Right forelimb (tissue), 1 donor: ENCODE results near the gene OPHN1.

ENCODE experiments used
- DNase-seq: peaks from one replicate; pipeline ENCODE4 v3.0.0-alpha.2; 2018

Gene OPHN1

DNA sequence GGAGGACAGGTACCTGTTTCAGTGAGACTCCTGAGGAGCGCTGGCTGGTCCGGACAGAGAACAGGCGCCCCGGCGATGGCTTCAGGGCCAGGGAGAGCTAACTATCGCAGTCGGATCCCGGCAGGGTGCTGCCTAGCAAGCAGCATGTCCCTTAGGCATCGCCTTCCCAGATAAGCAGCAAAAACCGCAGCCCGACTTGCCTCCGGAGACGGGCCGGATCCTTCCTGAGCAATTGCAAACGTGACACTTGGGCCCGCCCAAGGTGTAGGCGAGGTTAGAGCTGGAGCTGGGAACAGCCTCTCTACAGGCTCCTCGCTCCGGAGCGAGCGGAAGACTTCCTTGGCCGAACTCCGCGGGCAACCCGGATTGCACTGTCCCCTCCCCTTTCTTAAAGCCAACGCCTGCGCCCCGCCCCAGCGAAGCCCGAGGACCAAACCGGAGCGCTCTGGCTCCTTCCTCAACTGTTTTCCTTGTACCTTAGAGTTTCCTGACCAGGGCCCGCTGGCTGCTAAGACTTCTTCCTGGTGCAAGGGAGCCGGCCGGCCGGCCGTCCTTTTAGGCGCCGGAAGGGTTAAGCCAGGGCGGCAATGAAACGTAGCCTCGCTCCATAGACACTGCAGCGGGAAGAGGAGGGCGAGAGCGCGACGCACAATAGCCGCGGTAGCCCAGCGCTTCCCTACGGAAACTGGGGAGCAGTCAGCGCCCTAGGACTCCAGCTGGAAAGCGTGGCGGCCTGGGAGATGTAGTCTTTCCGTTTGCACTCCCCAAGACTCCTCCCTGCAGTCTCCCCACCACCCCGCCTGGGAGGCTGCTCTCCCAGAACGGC, at the start of gene OPHN1:
TSS of gene OPHN1 (minus strand) at position 341 of the 826 bp plus-strand sequence. CDS start 475 bp downstream, outside the sequence.
- DNase-seq: peak; percentile 77

- DNase-seq: no peak
These were observed 47.7 kb upstream of the OPHN1 start for GRCh38 chrX:68480969-68481368.

DNA sequence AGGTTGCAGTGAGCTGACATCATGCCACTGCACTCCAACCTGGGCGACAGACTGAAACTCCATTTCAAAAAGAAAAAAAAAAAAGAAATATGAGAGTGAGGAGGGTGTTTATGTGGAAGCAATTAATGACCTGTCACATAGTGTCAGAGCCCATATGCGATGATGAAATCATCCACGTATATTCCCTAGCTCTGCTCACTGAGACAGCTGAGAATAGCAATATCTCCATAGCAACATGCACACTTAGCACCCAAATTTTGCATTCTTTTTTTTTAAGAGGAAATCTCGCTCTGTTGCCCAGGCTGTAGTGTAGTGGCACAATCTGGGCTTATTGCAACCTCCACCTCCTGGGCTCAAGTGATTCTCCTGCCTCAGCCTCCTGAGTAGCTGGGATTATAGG, 31.5 kb upstream of the OPHN1 start:
- DNase-seq: no peak

DNA sequence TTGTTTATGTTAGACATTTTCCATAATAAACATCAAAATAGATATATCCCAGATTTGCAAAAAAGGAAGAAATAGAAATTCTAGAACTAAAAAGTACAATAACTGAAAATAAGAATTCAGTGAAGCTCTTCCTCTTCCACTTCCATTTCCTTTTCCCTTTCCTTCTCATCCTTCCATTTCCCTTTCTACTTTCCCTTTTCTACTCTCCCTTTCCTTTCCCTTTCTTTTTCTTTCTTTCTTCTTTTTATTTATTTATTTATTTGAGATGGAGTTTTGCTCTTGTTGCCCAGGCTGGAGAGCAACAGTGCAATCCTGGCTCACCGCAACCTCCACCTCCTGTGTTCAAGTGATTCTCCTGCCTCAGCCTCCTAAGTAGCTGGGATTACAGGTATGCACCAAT, 30.6 kb upstream of the OPHN1 start:
- DNase-seq: no peak

GRCh38 chrX:68462653-68463052, 29.4 kb upstream of the OPHN1 start:
- no peak for DNase-seq

GRCh38 chrX:68462197-68462596, 28.9 kb upstream of the OPHN1 start:
- DNase-seq: no peak

- no peak for DNase-seq
These were observed 28.3 kb upstream of the OPHN1 start for GRCh38 chrX:68461576-68461975.

- no peak for DNase-seq
These were observed 27.8 kb upstream of the OPHN1 start for GRCh38 chrX:68461093-68461492.

- DNase-seq: no peak
These were observed 21.8 kb upstream of the OPHN1 start for GRCh38 chrX:68455151-68455510.

DNA sequence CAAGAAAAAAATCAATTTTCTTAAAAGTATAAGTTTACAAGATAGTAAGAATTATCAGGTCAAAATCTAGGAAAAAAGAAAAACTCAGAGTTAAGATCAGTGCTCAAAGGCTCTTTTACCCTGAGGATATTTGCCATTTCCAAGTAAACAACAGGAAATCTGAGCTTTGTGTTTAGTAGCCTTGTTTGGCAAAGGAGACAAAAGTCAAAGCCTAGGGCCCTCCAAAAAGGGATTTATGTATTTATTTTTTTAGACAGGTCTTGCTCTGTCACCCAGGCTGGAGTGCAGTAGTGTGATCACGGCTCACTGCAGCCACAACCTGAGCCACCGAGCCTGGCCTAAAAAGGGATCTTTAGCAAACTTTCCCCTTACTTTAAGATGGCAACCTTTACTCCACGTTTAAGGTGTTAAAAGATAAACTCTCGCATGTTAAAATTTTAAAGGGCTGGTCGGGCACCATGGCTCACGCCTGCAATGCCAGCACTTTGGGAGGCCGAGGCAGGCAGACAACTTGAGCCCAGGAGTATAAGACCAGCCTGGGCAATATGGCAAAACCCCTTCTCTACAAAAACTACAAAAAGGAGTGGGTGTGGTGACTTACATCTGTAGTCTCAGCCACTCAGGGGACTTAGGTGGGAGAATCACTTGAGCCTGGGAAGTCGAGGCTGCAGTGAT, 21.3 kb upstream of the OPHN1 start:
- no peak for DNase-seq

DNA sequence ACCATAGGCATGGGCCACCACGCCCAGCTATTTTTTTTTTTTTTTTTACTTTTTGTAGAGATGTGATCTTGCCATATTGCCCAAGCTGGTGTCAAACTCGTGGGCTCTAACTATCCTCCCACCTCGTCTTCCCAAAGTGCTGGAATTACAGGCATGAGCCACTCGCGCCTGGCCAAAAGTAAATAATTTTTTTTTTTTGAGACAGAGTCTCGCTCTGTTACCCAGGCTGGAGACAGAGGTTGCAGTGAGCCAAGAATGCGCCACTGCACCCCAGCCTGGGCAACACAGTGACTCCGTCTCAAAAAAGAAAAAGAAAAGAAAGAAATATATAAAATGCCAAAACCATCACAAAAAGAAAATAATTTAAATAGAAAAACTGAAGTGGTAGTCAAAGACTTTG, 18.4 kb upstream of the OPHN1 start:
- no peak for DNase-seq

DNA sequence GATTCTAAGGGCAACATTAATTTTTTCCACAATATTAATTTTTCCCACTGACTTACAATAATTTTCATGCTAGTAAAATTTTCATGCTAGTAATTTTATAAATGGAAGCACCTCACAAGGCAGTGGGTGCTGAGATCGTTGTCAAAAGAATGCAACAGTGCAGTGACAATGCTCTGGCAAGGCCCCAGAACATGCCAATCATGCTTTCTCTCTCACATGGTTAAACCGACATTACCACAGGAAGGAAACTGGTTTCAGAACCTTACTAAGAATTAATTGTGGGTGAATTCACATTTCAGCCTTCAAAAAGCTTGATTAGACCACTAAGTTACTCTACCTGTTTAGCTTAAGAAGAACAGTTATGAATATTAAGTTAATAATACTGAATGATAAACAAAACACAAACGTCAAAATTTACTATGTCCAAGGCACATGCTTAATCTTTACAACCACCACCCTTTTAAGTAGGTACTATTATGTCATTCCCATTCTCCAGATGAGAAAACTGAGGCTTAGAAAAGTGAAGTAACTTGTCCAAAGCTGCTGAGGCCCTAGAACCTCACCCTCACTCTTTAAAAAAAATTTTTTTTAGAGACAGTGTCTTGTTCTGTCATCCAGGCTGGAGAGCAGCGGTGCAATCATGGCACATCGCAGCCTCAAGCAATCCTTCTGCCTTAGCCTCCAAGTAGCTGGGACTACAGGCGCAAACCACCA, 10.0 kb upstream of the OPHN1 start:
- no peak for DNase-seq

- peak; percentile 87 for DNase-seq
These were observed 7.6 kb upstream of the OPHN1 start for GRCh38 chrX:68440940-68441339.

GRCh38 chrX:68440442-68440841, 7.1 kb upstream of the OPHN1 start:
- DNase-seq: no peak

GRCh38 chrX:68439341-68439740, 6.0 kb upstream of the OPHN1 start:
- DNase-seq: no peak

GRCh38 chrX:68438575-68438974, 5.3 kb upstream of the OPHN1 start:
- DNase-seq: no peak

GRCh38 chrX:68433981-68434299, 645 bp upstream of the OPHN1 start:
- no peak for DNase-seq

DNA sequence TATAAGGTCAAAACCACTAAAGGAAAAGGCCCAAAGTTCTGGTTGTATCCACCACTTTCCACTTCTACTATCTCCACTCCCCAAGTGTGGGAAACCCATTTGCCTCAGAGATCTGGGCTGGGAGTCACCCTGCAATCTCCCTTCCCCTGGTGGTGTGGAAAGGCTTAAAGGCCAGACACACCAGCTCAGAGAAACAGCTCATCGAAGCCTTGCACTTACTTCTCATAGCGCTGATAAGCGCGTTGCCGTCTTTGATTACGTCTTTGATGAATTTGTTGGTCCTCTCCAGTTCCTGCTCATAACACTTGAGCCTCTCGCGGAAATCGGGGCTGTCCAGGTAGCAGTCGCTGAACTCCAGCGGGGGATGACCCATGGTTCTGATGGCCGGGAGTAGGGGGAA, 647 bp downstream of the OPHN1 start:
- no peak for DNase-seq

- no peak for DNase-seq
These were observed 1.5 kb downstream of the OPHN1 start for GRCh38 chrX:68431836-68432235.

GRCh38 chrX:68429216-68429615, 4.1 kb downstream of the OPHN1 start:
- DNase-seq: no peak

- no peak for DNase-seq
These were observed 4.9 kb downstream of the OPHN1 start for GRCh38 chrX:68428431-68428830.

DNA sequence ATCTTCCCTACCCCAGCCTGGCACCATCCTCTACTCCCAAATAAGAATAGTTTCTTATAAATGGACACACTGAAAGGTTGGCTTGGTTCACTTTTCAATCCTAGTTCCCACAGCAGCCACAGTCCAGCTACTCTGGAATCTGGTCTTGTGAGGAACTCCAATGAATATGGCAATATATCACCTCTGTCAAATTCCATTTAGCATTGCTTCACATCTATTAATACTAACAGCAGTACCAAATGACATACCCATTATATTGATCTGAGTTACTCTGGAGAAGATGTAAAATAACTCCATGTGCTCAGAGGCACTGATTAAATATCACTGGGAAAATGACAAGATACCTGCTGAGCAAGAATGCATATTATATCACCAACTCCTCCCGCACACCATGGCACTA, 8.6 kb downstream of the OPHN1 start:
- DNase-seq: no peak

DNA sequence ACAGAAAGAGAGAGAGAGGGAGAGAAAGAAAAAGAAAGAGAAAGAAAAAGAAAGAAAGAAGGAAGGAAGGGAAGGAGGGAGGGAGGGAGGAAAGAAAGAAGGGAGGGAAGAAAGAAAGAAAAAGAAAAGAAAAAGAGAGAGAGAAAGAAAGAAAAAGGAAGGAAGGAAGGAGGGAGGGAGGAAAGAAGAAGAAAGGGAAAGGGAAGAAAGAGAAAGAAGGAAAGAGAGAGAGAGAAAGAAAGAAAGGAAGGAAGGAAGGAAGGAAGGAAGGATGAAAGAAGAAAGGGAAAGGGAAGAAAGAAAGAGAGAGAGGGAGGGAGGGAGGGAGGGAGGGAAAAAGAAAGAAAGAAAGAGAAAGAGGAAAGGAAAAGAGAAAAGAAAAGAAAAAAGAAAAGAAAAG, 10.8 kb downstream of the OPHN1 start:
- DNase-seq: no peak

GRCh38 chrX:68421636-68422035, 11.7 kb downstream of the OPHN1 start:
- DNase-seq: no peak
